A172 (cell line): ENCODE data around the gene GPLD1. TPM values are rescaled to one million over a fixed set of nuclear protein-coding genes. Genes with fewer than 3 reads are reported as not detected.
"Not testable (repeated sequence)": the region's sequence is repeated elsewhere in the genome, so short reads cannot be mapped to it uniquely, and the experiment has no call there.

Experiments
- DNase-seq: peaks from one replicate; pipeline ENCODE4 v3.0.0-alpha.2; 2015; ENCODE audit warnings: low spot score
- total RNA-seq: library from RNA; depleted of rRNA; stranded (reverse); fragments of >200 nt; shearing (Covaris generic); gene quantifications from 2 replicates; pipeline ENCODE4 v1.2.3, GENCODE V29; 2014; rRNA removed

GPLD1 gene
- total RNA-seq, 1 experiment from 2014 or later = 0.55 TPM

GRCh38 chr6:24382891-24383494 lies 106.4 kb downstream of the GPLD1 start:
- not testable (repeated sequence) for DNase-seq

- DNase-seq = no peak
Observed at GRCh38 chr6:24382220-24382540, 107.2 kb downstream of the GPLD1 start.

GRCh38 chr6:24381476-24382219 lies 107.7 kb downstream of the GPLD1 start:
- DNase-seq = no peak

- no peak for DNase-seq
Observed at GRCh38 chr6:24378473-24379097, 110.8 kb downstream of the GPLD1 start.

Other genes with a start within 250 kb of the GPLD1 start
- 0.55 and 0.62 TPM in 2 replicates for gene DCDC2, start 131.5 kb downstream of the GPLD1 start, total RNA-seq
- gene MRS2, start 86.6 kb downstream of the GPLD1 start, total RNA-seq = 40.7 and 46.5 TPM in 2 replicates
- 2.2 and 5.1 TPM in 2 replicates for gene ALDH5A1, start 5.4 kb upstream of the GPLD1 start, total RNA-seq
- gene KIAA0319, start 156.6 kb upstream of the GPLD1 start, total RNA-seq = 0.71 and 2.0 TPM in 2 replicates
- gene TDP2, start 177.3 kb upstream of the GPLD1 start, total RNA-seq = 32.8 and 35.7 TPM in 2 replicates
- 10.2 and 15.0 TPM in 2 replicates for gene ACOT13, start 177.5 kb upstream of the GPLD1 start, total RNA-seq
- gene C6orf62, start 229.6 kb upstream of the GPLD1 start, total RNA-seq = 96.7 and 132 TPM in 2 replicates